NT2/D1 (cell line): ENCODE data around the gene CYP3A7.
"Not testable (repeated sequence)": the region's sequence is repeated elsewhere in the genome, so short reads cannot be mapped to it uniquely, and the experiment has no call there.

Experiments
- DNase-seq: peaks from one replicate; pipeline ENCODE4 v3.0.0-alpha.2; 2011; ENCODE audit warnings: low read depth, low spot score
- H3K27me3 ChIP-seq: 2 replicates; pipeline ENCODE4 v1.6.0; 2011; ENCODE audit warnings: mild to moderate bottlenecking; ENCODE audit not compliant: insufficient read length, insufficient read depth
- H3K36me3 ChIP-seq: 2 replicates; pipeline ENCODE4 v1.6.1; 2011; ENCODE audit warnings: mild to moderate bottlenecking, low read length, mixed read lengths; ENCODE audit not compliant: insufficient read depth, insufficient read length
- H3K4me1 ChIP-seq: 2 replicates; pipeline ENCODE4 v1.5.1; 2011; ENCODE audit not compliant: insufficient read depth, insufficient read length
- H3K4me3 ChIP-seq: 2 replicates; pipeline ENCODE4 v1.5.1; 2011; ENCODE audit warnings: low read depth; ENCODE audit not compliant: insufficient read length
- H3K9ac ChIP-seq: 2 replicates; pipeline ENCODE4 v1.6.0; 2011; ENCODE audit warnings: low read depth; ENCODE audit not compliant: insufficient read length
- H3K9me3 ChIP-seq: 2 replicates; pipeline ENCODE4 v1.5.1; 2011; ENCODE audit warnings: mild to moderate bottlenecking, low read length; ENCODE audit not compliant: insufficient read depth
- SUZ12 ChIP-seq: IDR thresholded peaks from 2 replicates; pipeline ENCODE4 v1.6.1; 2011; ENCODE audit not compliant: insufficient read length, insufficient read depth; ENCODE audit errors: extremely low read depth
- YY1 ChIP-seq: IDR thresholded peaks from 2 replicates; pipeline ENCODE4 v1.6.1; 2011; ENCODE audit not compliant: insufficient read length, insufficient read depth
- ZNF274 ChIP-seq: IDR thresholded peaks from 2 replicates; pipeline ENCODE4 v1.6.1; 2011; ENCODE audit warnings: mild to moderate bottlenecking, low read depth, low read length

The CYP3A7 gene

GRCh38 chr7:99740573-99741440 lies 5.8 kb upstream of the CYP3A7 start:
- Histone ChIP-seq H3K9me3 (no peaks in the 10 kb centered on the region), H3K9ac (no peak overlapping the region), H3K27me3 (no peaks in the 10 kb centered on the region), H3K36me3 (no peaks in the 10 kb centered on the region), H3K4me1 (no peaks in the 10 kb centered on the region), H3K4me3 (no peak overlapping the region)
- TF ChIP-seq YY1 (no peak), ZNF274 (no peak), SUZ12 (no peak)
- no peak for DNase-seq

GRCh38 chr7:99739699-99740572 lies 4.9 kb upstream of the CYP3A7 start:
- no peak for TF ChIP-seq YY1
- no peak for TF ChIP-seq SUZ12
- no peak for TF ChIP-seq ZNF274
- no peak overlapping the region for H3K4me3 ChIP-seq
- H3K4me1 ChIP-seq: no peaks in the 10 kb centered on the region
- DNase-seq: peak; percentile 2
- H3K36me3 ChIP-seq: no peaks in the 10 kb centered on the region
- H3K27me3 ChIP-seq: no peaks in the 10 kb centered on the region
- H3K9me3 ChIP-seq: no peaks in the 10 kb centered on the region
- no peak overlapping the region for H3K9ac ChIP-seq

GRCh38 chr7:99737726-99738125 lies 2.7 kb upstream of the CYP3A7 start:
- Histone ChIP-seq H3K9ac (no peak overlapping the region), H3K4me1 (no peaks in the 10 kb centered on the region), H3K27me3 (no peaks in the 10 kb centered on the region), H3K4me3 (no peak overlapping the region), H3K36me3 (no peaks in the 10 kb centered on the region), H3K9me3 (no peaks in the 10 kb centered on the region)
- no peak for DNase-seq
- TF ChIP-seq SUZ12 (no peak), ZNF274 (no peak)

- not testable (repeated sequence) for H3K4me3 ChIP-seq, H3K4me1 ChIP-seq, DNase-seq, H3K9ac ChIP-seq, H3K36me3 ChIP-seq, H3K9me3 ChIP-seq, H3K27me3 ChIP-seq
These were observed 1.7 kb upstream of the CYP3A7 start for GRCh38 chr7:99736667-99737066.

GRCh38 chr7:99733448-99733847 lies 1.5 kb downstream of the CYP3A7 start:
- no peak overlapping the region for H3K4me3 ChIP-seq
- no peak for DNase-seq
- no peaks in the 10 kb centered on the region for H3K4me1 ChIP-seq
- H3K27me3 ChIP-seq: no peaks in the 10 kb centered on the region
- no peak for TF ChIP-seq ZNF274
- TF ChIP-seq YY1: no peak
- TF ChIP-seq SUZ12: no peak
- no peaks in the 10 kb centered on the region for H3K36me3 ChIP-seq
- no peak overlapping the region for H3K9ac ChIP-seq
- H3K9me3 ChIP-seq: no peaks in the 10 kb centered on the region

GRCh38 chr7:99733003-99733402 lies 2.0 kb downstream of the CYP3A7 start:
- Histone ChIP-seq H3K4me3 (no peak overlapping the region), H3K4me1 (no peaks in the 10 kb centered on the region), H3K27me3 (no peaks in the 10 kb centered on the region), H3K9me3 (no peaks in the 10 kb centered on the region), H3K36me3 (no peaks in the 10 kb centered on the region), H3K9ac (no peak overlapping the region)
- no peak for TF ChIP-seq SUZ12
- no peak for TF ChIP-seq YY1
- TF ChIP-seq ZNF274: no peak
- DNase-seq: no peak

- Histone ChIP-seq H3K9ac (no peak overlapping the region), H3K4me3 (no peak overlapping the region), H3K9me3 (no peaks in the 10 kb centered on the region), H3K36me3 (no peaks in the 10 kb centered on the region), H3K27me3 (no peaks in the 10 kb centered on the region), H3K4me1 (no peaks in the 10 kb centered on the region)
- DNase-seq: no peak
- TF ChIP-seq SUZ12: no peak
- TF ChIP-seq ZNF274: no peak
- no peak for TF ChIP-seq YY1
These were observed 3.2 kb downstream of the CYP3A7 start for GRCh38 chr7:99731638-99732374.
